ENCODE results near the gene GNPAT. TPM values are rescaled to one million over a fixed set of nuclear protein-coding genes. Genes with fewer than 3 reads are reported as not detected.

The GNPAT gene
- total and polyA plus RNA-seq, 10 of the 15 experiments (the other 5 are each of a cell fraction or from before 2014, with no cell fraction given): 24.0 to 70.6 (median 47.2) TPM

- Histone ChIP-seq H3K36me3 (ENCODE audit: control insufficient read depth in 2 of 2, insufficient read depth in 2 of 2, low read length in 1 of 2) (no peaks in the 10 kb centered on the region), H3K27ac (ENCODE audit: control insufficient read depth, insufficient read depth) (no peak overlapping the region), H3K9ac (ENCODE audit: control insufficient read depth, insufficient read depth, low read length) (no peak overlapping the region), H4K20me1 (ENCODE audit: control insufficient read depth, insufficient read depth) (no peaks in the 10 kb centered on the region), H3K4me2 (ENCODE audit: control insufficient read depth, insufficient read depth) (no peak overlapping the region), H2AFZ (ENCODE audit: control insufficient read depth, low read depth, low read length) (no peak overlapping the region), H3K4me3 (no peak overlapping the region), H3K79me2 (ENCODE audit: control insufficient read depth, insufficient read depth, low read length) (no peaks in the 10 kb centered on the region), H3K4me1 (ENCODE audit: control insufficient read depth, insufficient read depth, low read length) (no peaks in the 10 kb centered on the region), H3K9me3 (replicated peaks; ENCODE audit: control insufficient read depth, insufficient read depth, low read length) (no peaks in the 10 kb centered on the region), H3K27me3 (replicated peaks in 1 of 2; ENCODE audit: control insufficient read depth in 2 of 2, insufficient read depth in 2 of 2, low read length in 1 of 2) (no peaks in the 10 kb centered on the region; a peak in 1 of 4 replicates)
- in situ Hi-C loops (cut with MboI) (no loop called here), intact Hi-C loops (cut with micrococcal nuclease; ENCODE audit: unreplicated experiment) (no loop called here)
- DNase-seq (ENCODE audit: low read depth, low spot score) (no peak), FAIRE-seq (no peak), ATAC-seq (no peak)
- ChIA-PET POLR2A (no interaction called here), CTCF (no interaction called here), RAD21 (ENCODE audit: unreplicated experiment) (no interaction called here), SMC1A (ENCODE audit: uncharacterized antibody, unreplicated experiment) (no interaction called here)
- WGBS (ENCODE audit: insufficient coverage, insufficient replicate concordance, low lambda C conversion rate, missing lambda C conversion rate): 45% methylated on average over 10 of the region's 10 CpGs
- no TSS peak for BruUV-seq (replicated peaks)
- TF ChIP-seq HDAC6 (IDR thresholded peaks at IDR 0.05; ENCODE audit: unreplicated experiment) (no peak), NFYA (IDR thresholded peaks at IDR 0.05; ENCODE audit: borderline replicate concordance, low read depth, low read length) (no peak), CREB1 (IDR thresholded peaks at IDR 0.05; ENCODE audit: low read depth) (no peak), NFIC (IDR thresholded peaks at IDR 0.05; ENCODE audit: low read depth, low read length) (no peak), IKZF2 (IDR thresholded peaks at IDR 0.05) (no peak), ZNF687 (IDR thresholded peaks at IDR 0.05) (no peak), MLLT1 (IDR thresholded peaks at IDR 0.05) (no peak), TAF1 (IDR thresholded peaks at IDR 0.05; ENCODE audit: borderline replicate concordance, low read depth, low read length) (no peak), EP300 (IDR thresholded peaks at IDR 0.05; ENCODE audit: borderline replicate concordance in 1 of 2, control insufficient read depth in 1 of 2, low read depth in 2 of 2, low read length in 2 of 2) (no peak), BMI1 (IDR thresholded peaks at IDR 0.05; ENCODE audit: borderline replicate concordance) (no peak), BCLAF1 (IDR thresholded peaks at IDR 0.05) (no peak), TCF12 (IDR thresholded peaks at IDR 0.05; ENCODE audit: low read depth, low read length) (no peak), ZNF274 (IDR thresholded peaks at IDR 0.05; ENCODE audit: insufficient read depth, insufficient read length) (no peak), SUZ12 (IDR thresholded peaks at IDR 0.05; ENCODE audit: unreplicated experiment) (no peak), MEF2A (IDR thresholded peaks at IDR 0.05; ENCODE audit: insufficient read depth, low read depth, low read length) (no peak), RELA (IDR thresholded peaks at IDR 0.05; ENCODE audit: borderline replicate concordance, partially characterized antibody) (no peak), POLR2A (IDR thresholded peaks at IDR 0.05; ENCODE audit: low read depth, low read length) (no peak)
Observed at GRCh38 chr1:231193710-231194340, 47.2 kb upstream of the GNPAT start.

Data from GM12878 (cell line).